ENCODE measurements around the gene CETP.

The CETP gene

GRCh38 chr16:56945847-56946527 is 15.8 kb upstream of the CETP start:
- no peak for DNase-seq (ENCODE audit: low spot score)
- Histone ChIP-seq H3K27ac (ENCODE audit: poor library complexity, severe bottlenecking) (peak overlapping the region; percentile 9), H3K4me1 (ENCODE audit: insufficient read depth, poor library complexity, severe bottlenecking) (peaks cover 6% of the 10 kb centered on the region), H3K36me3 (ENCODE audit: low read depth) (peaks cover 45% of the 10 kb centered on the region), H3K27me3 (ENCODE audit: insufficient read depth, poor library complexity, severe bottlenecking) (no peaks in the 10 kb centered on the region), H3K9me3 (ENCODE audit: severe bottlenecking) (no peaks in the 10 kb centered on the region), H3K4me3 (ENCODE audit: severe bottlenecking) (no peak overlapping the region)
- ATAC-seq (ENCODE audit: low read depth), result no peak; the same call in 2 of the 3 replicates
- no peak for TF ChIP-seq CTCF (IDR thresholded peaks at IDR 0.05; ENCODE audit: poor library complexity, severe bottlenecking)

- H3K4me3 ChIP-seq (ENCODE audit: severe bottlenecking), result no peak overlapping the region
- TF ChIP-seq CTCF (IDR thresholded peaks at IDR 0.05; ENCODE audit: poor library complexity, severe bottlenecking), result no peak
- ATAC-seq (ENCODE audit: low read depth) (peak; percentile 20), DNase-seq (ENCODE audit: low spot score) (no peak)
- no peaks in the 10 kb centered on the region for H3K27me3 ChIP-seq (ENCODE audit: insufficient read depth, poor library complexity, severe bottlenecking)
- no peaks in the 10 kb centered on the region for H3K9me3 ChIP-seq (ENCODE audit: severe bottlenecking)
- H3K27ac ChIP-seq (ENCODE audit: poor library complexity, severe bottlenecking), result peak overlapping the region; percentile 9
- peaks cover 6% of the 10 kb centered on the region for H3K4me1 ChIP-seq (ENCODE audit: insufficient read depth, poor library complexity, severe bottlenecking)
- peaks cover 35% of the 10 kb centered on the region for H3K36me3 ChIP-seq (ENCODE audit: low read depth)
Observed at GRCh38 chr16:56946767-56947603, 14.8 kb upstream of the CETP start.

- TF ChIP-seq CTCF (IDR thresholded peaks at IDR 0.05; ENCODE audit: poor library complexity, severe bottlenecking), result no peak
- ATAC-seq (ENCODE audit: low read depth) (no peak), DNase-seq (ENCODE audit: low spot score) (no peak)
- peaks cover 6% of the 10 kb centered on the region for H3K4me1 ChIP-seq (ENCODE audit: insufficient read depth, poor library complexity, severe bottlenecking)
- H3K36me3 ChIP-seq (ENCODE audit: low read depth), result peaks cover 29% of the 10 kb centered on the region
- H3K27ac ChIP-seq (ENCODE audit: poor library complexity, severe bottlenecking), result no peak overlapping the region
- H3K27me3 ChIP-seq (ENCODE audit: insufficient read depth, poor library complexity, severe bottlenecking), result no peaks in the 10 kb centered on the region
- H3K9me3 ChIP-seq (ENCODE audit: severe bottlenecking), result no peaks in the 10 kb centered on the region
- no peak overlapping the region for H3K4me3 ChIP-seq (ENCODE audit: severe bottlenecking)
Observed at GRCh38 chr16:56947604-56947995, 14.2 kb upstream of the CETP start.

- no peaks in the 10 kb centered on the region for H3K27me3 ChIP-seq (ENCODE audit: insufficient read depth, poor library complexity, severe bottlenecking)
- no peak overlapping the region for H3K4me3 ChIP-seq (ENCODE audit: severe bottlenecking)
- TF ChIP-seq CTCF (IDR thresholded peaks at IDR 0.05; ENCODE audit: poor library complexity, severe bottlenecking), result no peak
- no peak for ATAC-seq (ENCODE audit: low read depth)
- no peaks in the 10 kb centered on the region for H3K9me3 ChIP-seq (ENCODE audit: severe bottlenecking)
- DNase-seq (ENCODE audit: low spot score), result no peak
- no peak overlapping the region for H3K27ac ChIP-seq (ENCODE audit: poor library complexity, severe bottlenecking)
- peaks cover 23% of the 10 kb centered on the region for H3K36me3 ChIP-seq (ENCODE audit: low read depth)
- peaks cover 6% of the 10 kb centered on the region for H3K4me1 ChIP-seq (ENCODE audit: insufficient read depth, poor library complexity, severe bottlenecking)
Observed at GRCh38 chr16:56948234-56948633, 13.5 kb upstream of the CETP start.

Data from RWPE2 (cell line).